SK-N-SH (cell line): ENCODE data around the gene ARID3A.

Experiments used
- CHD2 ChIP-seq: fragments of 150-350 bp; IDR thresholded peaks from 2 replicates; pipeline ENCODE4 v1.6.1; 2018; ENCODE audit warnings: low read length; ENCODE audit not compliant: partially characterized antibody
- EP300 ChIP-seq, 2 experiments: IDR thresholded peaks; 2 replicates each; pipeline versions ENCODE4 v1.4.0 to v1.6.1; 2012; ENCODE audit warnings: borderline replicate concordance in 1 of 2, low read depth in 1 of 2, low read length in 1 of 2
- EZH2phosphoT487 ChIP-seq: fragments of 200-600 bp; sonication (generic); IDR thresholded peaks from 2 replicates; pipeline ENCODE4 v1.6.1; 2017; ENCODE audit warnings: low read depth, mixed run types, mild to moderate bottlenecking, antibody characterized with exemption, moderate library complexity, borderline replicate concordance
- FOXJ3 ChIP-seq: sonication (generic); formaldehyde crosslinking; IDR thresholded peaks from 2 replicates; pipeline ENCODE4 v1.5.1; 2020; ENCODE audit warnings: mild to moderate bottlenecking, missing genetic modification reagents
- FOXM1 ChIP-seq: IDR thresholded peaks from 2 replicates; pipeline ENCODE4 v1.4.0; 2012; ENCODE audit warnings: low read depth, mild to moderate bottlenecking
- POLR2AphosphoS5 ChIP-seq: IDR thresholded peaks from 2 replicates; pipeline ENCODE4 v1.6.1; 2012; ENCODE audit warnings: low read depth, low read length
- RAD21 ChIP-seq: IDR thresholded peaks from 2 replicates; pipeline ENCODE4 v1.6.1; 2012; ENCODE audit warnings: mild to moderate bottlenecking, low read length
- RXRA ChIP-seq: IDR thresholded peaks from 2 replicates; pipeline ENCODE4 v1.4.0; 2012; ENCODE audit warnings: low read depth, mild to moderate bottlenecking, borderline replicate concordance
- SMC3 ChIP-seq: IDR thresholded peaks from 2 replicates; pipeline ENCODE4 v1.6.1; 2012; ENCODE audit warnings: low read depth, low read length, improper control_type of control experiment
- TEAD4 ChIP-seq: IDR thresholded peaks from 2 replicates; pipeline ENCODE4 v1.4.0; 2012; ENCODE audit warnings: mild to moderate bottlenecking, borderline replicate concordance; ENCODE audit not compliant: insufficient read depth
- TF ChIP-seq, protein P1 (sequence below): fragments of 150-350 bp; IDR thresholded peaks from 2 replicates; pipeline ENCODE4 v1.6.1; 2016; ENCODE audit warnings: mild to moderate bottlenecking, low read depth, low read length
- TF ChIP-seq, protein P2 (sequence below): IDR thresholded peaks from 2 replicates; pipeline ENCODE4 v1.4.0; 2012; ENCODE audit warnings: low read depth
- TF ChIP-seq, protein P3 (sequence below): fragments of 200-600 bp; sonication (generic); IDR thresholded peaks from 2 replicates; pipeline ENCODE4 v1.6.1; 2017; ENCODE audit warnings: antibody characterized with exemption, mild to moderate bottlenecking, moderate library complexity

DNA sequence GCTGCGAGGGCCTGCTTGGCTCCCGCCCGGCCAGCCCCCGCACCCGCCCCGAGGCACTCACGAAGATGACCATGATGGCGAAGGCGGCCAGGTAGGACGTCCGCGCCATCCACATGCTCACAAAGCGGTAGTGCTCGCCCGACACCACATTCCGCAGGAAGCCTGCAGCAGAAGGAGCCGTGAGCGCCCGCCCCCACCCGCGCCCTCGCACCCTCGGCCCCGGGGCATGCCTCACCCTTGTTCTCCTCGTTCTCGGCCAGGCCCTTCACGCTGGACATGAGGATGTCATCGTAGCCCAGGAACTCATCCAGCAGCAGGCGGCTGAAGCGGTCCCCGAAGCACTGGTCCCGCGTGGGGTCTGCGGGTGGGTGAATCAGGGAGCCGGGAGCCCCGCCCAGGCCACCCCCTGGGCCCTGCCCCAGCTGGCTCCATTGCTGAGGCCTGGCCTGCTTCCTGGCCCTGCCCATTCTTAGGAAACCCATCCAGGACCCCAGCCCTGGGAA lies 86.0 kb downstream of the ARID3A start:
- TF ChIP-seq, protein P1, sequence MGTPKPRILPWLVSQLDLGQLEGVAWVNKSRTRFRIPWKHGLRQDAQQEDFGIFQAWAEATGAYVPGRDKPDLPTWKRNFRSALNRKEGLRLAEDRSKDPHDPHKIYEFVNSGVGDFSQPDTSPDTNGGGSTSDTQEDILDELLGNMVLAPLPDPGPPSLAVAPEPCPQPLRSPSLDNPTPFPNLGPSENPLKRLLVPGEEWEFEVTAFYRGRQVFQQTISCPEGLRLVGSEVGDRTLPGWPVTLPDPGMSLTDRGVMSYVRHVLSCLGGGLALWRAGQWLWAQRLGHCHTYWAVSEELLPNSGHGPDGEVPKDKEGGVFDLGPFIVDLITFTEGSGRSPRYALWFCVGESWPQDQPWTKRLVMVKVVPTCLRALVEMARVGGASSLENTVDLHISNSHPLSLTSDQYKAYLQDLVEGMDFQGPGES, result no peak
- TF ChIP-seq, protein P2, sequence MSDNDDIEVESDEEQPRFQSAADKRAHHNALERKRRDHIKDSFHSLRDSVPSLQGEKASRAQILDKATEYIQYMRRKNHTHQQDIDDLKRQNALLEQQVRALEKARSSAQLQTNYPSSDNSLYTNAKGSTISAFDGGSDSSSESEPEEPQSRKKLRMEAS, result no peak
- TF ChIP-seq EP300 (IDR thresholded peaks at IDR 0.05; ENCODE audit: borderline replicate concordance in 1 of 2, low read depth in 1 of 2, low read length in 1 of 2) (no peak), CHD2 (no peak), FOXM1 (no peak), POLR2AphosphoS5 (no peak), RXRA (no peak), SMC3 (no peak), RAD21 (no peak), TEAD4 (no peak), FOXJ3 (CRISPR knock-in tag) (no peak), EZH2phosphoT487 (no peak)
- TF ChIP-seq, protein P3, sequence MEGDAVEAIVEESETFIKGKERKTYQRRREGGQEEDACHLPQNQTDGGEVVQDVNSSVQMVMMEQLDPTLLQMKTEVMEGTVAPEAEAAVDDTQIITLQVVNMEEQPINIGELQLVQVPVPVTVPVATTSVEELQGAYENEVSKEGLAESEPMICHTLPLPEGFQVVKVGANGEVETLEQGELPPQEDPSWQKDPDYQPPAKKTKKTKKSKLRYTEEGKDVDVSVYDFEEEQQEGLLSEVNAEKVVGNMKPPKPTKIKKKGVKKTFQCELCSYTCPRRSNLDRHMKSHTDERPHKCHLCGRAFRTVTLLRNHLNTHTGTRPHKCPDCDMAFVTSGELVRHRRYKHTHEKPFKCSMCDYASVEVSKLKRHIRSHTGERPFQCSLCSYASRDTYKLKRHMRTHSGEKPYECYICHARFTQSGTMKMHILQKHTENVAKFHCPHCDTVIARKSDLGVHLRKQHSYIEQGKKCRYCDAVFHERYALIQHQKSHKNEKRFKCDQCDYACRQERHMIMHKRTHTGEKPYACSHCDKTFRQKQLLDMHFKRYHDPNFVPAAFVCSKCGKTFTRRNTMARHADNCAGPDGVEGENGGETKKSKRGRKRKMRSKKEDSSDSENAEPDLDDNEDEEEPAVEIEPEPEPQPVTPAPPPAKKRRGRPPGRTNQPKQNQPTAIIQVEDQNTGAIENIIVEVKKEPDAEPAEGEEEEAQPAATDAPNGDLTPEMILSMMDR, result no peak
